ENCODE measurements around the gene CCND2.
A peak's percentile ranks its signal among the peaks of the same experiment; 100 is the strongest.
"Not testable (repeated sequence)": the region's sequence is repeated elsewhere in the genome, so short reads cannot be mapped to it uniquely, and the experiment has no call there.

Gene CCND2

DNA sequence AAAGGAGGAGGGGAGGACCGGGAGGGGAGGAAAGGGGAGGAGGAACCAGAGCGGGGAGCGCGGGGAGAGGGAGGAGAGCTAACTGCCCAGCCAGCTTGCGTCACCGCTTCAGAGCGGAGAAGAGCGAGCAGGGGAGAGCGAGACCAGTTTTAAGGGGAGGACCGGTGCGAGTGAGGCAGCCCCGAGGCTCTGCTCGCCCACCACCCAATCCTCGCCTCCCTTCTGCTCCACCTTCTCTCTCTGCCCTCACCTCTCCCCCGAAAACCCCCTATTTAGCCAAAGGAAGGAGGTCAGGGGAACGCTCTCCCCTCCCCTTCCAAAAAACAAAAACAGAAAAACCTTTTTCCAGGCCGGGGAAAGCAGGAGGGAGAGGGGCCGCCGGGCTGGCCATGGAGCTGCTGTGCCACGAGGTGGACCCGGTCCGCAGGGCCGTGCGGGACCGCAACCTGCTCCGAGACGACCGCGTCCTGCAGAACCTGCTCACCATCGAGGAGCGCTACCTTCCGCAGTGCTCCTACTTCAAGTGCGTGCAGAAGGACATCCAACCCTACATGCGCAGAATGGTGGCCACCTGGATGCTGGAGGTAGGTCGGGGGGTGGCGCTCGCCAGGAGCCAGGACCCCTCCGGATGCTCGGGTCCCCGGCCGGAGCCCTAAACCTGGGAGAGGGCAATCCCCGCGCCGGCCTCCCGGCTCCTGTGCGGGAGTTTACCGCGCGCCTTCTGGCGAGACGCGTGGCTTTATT lies at the start of gene CCND2:
Gene CCND2 (plus strand): TSS at position 111 of the 744 bp plus-strand sequence. CDS start 279 bp downstream, at position 390.
- peak; percentile 91 for FAIRE-seq
- DNase-seq (ENCODE audit: low spot score) = peak; percentile 97

GRCh38 chr12:4224206-4224889 lies 49.2 kb upstream of the CCND2 start:
- DNase-seq (ENCODE audit: low spot score) = no peak
- peak; percentile 65 for FAIRE-seq

DNA sequence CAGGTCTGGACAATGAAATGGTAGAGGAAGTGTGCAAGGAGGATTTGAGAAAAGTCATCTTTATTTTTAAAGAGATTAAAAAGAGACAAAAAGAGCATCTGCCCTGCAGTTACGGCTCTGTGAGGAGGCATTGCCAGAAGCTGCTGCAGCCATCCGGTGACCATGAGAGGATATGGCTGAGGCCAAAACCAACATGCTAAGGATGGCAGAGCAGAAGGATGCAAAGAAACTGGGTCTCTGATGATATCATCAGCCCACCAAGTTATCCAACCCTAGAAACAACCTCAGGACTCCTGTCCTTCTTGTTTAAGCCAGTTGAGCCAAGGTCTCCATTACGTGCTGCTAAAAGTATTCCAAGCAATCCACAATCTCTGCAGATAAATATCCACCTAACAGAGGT lies 48.0 kb upstream of the CCND2 start:
- no peak for DNase-seq (ENCODE audit: low spot score)
- no peak for FAIRE-seq

- FAIRE-seq (no peak), DNase-seq (ENCODE audit: low spot score) (no peak)
Observed at GRCh38 chr12:4227046-4227445, 46.5 kb upstream of the CCND2 start.

- DNase-seq (ENCODE audit: low spot score) = no peak
- no peak for FAIRE-seq
Observed at GRCh38 chr12:4228122-4228580, 45.4 kb upstream of the CCND2 start.

DNA sequence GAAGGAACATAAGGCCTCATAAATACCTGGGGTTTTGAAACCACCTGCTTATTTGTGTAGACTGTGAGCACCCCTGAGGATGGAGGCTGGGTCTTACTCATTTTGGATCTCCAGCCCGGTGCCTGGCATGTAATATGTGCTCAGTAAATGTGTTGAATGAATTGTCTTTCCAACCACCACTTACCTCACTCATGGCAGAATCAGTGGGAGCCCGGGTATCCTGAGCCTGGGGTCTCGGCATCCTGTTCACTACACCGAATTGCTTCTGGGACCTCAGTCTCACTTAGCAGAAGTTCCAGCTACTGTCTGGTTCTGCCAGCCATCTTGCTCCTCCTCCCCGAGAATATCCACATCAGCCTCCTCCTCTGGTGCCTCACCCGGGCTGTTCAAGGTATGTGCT lies 43.0 kb upstream of the CCND2 start:
- no peak for DNase-seq (ENCODE audit: low spot score)
- no peak for FAIRE-seq

- FAIRE-seq (no peak), DNase-seq (ENCODE audit: low spot score) (no peak)
Observed at GRCh38 chr12:4238577-4238976, 35.0 kb upstream of the CCND2 start.

- no peak for FAIRE-seq
- DNase-seq (ENCODE audit: low spot score) = no peak
Observed at GRCh38 chr12:4239746-4240145, 33.8 kb upstream of the CCND2 start.

DNA sequence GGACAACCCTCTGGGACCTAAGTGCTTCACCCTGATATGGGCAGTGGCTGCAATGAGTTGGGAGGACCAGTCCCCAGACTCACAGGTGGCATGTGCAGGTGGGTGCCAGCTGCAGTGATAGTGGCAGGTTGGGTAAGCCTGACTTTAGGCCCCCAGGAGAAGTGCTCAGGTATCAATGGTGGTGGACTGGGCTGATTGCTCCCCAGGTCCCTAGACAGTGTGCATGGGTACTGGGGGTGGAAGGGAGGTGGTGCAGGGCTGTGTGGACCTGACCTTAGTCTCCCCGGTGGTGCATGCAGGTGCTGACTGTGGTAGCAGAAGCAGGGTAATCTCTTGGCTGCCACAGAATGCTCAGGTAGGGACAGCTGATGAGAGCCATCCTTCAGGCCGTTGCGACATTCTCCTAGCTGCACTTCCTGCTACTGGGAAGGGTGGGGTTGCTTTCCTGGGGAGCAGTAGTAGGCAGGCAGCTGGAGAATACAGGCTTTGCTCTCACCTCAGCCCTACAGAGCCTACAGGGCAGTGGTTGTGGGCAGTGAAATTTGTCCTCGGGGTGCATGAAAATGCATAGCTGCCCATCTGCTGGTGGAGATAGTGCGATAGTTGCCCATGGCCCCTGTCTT lies 33.3 kb upstream of the CCND2 start:
- FAIRE-seq (no peak), DNase-seq (ENCODE audit: low spot score) (no peak)

DNA sequence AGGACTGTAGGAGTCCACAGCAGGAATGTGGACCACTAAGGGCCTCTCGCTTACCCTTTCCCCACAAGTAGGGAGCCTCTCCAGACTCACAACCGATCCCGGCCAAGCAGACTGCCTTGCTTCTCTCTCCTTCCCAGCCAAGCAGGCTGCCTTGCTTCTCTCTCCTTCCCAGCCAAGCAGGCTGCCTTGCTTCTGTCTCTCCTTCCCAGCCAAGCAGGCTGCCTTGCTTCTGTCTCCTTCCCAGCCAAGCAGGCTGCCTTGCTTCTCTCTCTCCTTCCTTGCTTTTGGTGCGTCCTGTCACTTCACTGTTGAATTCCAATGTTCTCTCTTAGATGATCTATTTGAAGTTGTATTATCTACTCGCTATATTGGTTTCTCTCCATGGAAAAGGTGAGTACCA lies 32.6 kb upstream of the CCND2 start:
- DNase-seq (ENCODE audit: low spot score) (no peak), FAIRE-seq (no peak)

GRCh38 chr12:4241592-4241991 lies 32.0 kb upstream of the CCND2 start:
- no peak for DNase-seq (ENCODE audit: low spot score)
- no peak for FAIRE-seq

DNA sequence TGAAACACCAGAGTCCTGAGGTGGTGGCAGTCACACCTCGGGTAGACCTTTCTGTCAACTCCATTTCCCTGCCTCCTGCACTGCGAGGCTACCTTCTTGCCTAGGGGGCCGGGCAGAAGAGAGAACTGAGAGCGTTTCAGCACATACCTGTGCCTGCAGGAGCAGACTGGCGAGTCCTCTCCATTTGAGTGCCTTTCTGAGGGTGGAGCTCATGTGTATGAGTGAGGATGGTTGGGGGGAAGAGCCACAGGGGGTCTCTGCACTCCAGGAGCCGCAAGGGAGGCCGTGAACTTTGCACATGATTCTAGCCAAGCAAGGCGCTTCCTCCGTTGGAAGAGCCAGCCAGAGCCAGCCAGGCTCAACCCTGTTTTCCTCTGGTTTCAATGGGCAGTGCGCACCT lies 31.0 kb upstream of the CCND2 start:
- FAIRE-seq (no peak), DNase-seq (ENCODE audit: low spot score) (no peak)

- no peak for FAIRE-seq
Observed at GRCh38 chr12:4243091-4243490, 30.5 kb upstream of the CCND2 start.

GRCh38 chr12:4243491-4244100 lies 30.0 kb upstream of the CCND2 start:
- DNase-seq (ENCODE audit: low spot score) = not testable (repeated sequence)
- peak; percentile 96 for FAIRE-seq

More at GRCh38 chr12:4243091-4243490, 30.5 kb upstream of the CCND2 start:
- no peak for DNase-seq (ENCODE audit: low spot score)

DNA sequence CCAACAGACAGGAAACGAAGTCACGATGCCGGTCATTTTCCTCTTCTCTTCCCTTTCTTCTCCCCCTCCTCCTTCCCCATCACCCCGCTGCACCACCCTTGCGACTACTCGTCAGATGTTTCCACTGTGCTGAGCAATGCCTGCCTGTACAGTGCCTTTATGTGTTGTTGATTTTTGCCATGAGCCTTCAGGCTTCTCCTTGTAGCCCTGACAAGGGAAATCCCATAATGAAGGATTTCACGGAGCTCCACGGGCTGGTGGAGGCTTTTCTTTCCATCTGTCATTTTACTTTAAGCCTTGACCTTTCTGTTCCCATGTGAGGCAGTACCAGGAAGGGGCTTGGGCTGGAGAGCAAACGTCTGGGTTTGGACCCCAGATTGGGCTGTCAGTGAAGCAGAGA lies 28.7 kb upstream of the CCND2 start:
- DNase-seq (ENCODE audit: low spot score) = no peak
- no peak for FAIRE-seq

DNA sequence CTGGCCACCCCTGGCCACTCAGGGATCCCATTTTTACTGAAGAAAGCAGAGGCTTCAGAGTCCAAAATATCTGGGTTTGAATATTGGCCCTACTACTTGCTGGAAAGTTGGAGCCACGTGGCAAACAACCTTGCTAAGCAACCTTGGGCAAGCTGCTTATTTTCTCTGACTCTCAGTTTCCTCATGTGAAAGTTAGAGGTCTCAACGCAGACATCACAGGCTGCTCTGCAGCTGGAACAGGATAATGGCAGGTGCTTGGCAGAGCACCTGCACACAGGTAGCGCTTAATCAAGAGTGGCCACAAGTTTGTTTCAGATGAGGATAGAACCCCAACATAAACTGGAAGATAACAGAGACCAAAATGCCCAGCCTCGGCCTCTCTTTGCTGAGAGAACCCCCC lies 28.1 kb upstream of the CCND2 start:
- DNase-seq (ENCODE audit: low spot score) (no peak), FAIRE-seq (no peak)

GRCh38 chr12:4246116-4246515 lies 27.4 kb upstream of the CCND2 start:
- no peak for FAIRE-seq
- no peak for DNase-seq (ENCODE audit: low spot score)

- DNase-seq (ENCODE audit: low spot score) (no peak), FAIRE-seq (no peak)
Observed at GRCh38 chr12:4250691-4251090, 22.9 kb upstream of the CCND2 start.

DNA sequence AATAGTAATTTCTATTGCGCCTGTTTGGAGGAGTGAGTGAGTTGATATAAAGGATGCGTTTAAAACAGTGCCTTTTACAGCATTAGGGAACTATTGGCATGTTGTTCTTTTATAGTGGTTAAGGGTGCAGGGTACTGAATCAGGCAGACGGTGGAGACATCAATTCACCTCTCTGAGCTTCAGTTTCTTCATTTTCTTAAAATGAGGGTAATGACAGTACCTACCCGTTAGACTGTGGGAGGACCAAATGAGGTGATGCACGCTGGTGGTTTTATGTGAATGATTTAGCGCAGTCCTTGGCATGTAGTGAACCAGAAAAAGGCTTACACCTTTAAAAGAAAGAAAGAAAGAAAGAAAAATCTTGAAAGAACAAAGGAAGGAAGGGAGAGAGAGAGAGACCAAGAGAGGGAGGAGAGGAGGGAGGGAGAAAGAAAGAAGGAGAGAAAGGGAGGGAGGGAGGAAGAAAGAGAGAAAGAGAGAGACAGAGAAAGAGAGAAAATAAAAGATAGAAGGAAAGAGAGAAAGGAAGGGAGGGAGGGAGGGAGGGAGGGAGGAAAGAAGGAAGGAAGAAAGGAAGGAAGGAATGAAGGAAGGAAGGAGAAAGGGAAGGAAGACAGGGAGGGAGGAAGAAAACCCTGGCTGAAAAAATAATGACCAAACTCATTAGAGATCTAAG lies 22.2 kb upstream of the CCND2 start:
- no peak for DNase-seq (ENCODE audit: low spot score)
- FAIRE-seq = no peak

- FAIRE-seq (no peak), DNase-seq (ENCODE audit: low spot score) (no peak)
Observed at GRCh38 chr12:4251967-4252366, 21.6 kb upstream of the CCND2 start.

GRCh38 chr12:4252601-4253000 lies 21.0 kb upstream of the CCND2 start:
- no peak for DNase-seq (ENCODE audit: low spot score)
- FAIRE-seq = peak; percentile 95

Data from urothelium cell line (cell line).